Motor neuron (in vitro differentiated cells): Measurements from ENCODE around the gene RAC2. TPM values are rescaled to one million over a fixed set of nuclear protein-coding genes. Genes with fewer than 3 reads are reported as not detected.
"Not testable (repeated sequence)": the region's sequence is repeated elsewhere in the genome, so short reads cannot be mapped to it uniquely, and the experiment has no call there.

Source experiments
- ATAC-seq, 8 experiments: fragments of 200-7000 bp; cut with Tn5 transposase; replicated peaks in 6 of 8; 2 replicates each; pipeline ENCODE4 v1.8.0; 2021; ENCODE audit warnings: mild to moderate bottlenecking in 8 of 8, moderate library complexity in 8 of 8
- H3K27ac ChIP-seq, 2 donors: fragments of 250-450 bp; sonication (Bioruptor Pico); 2 replicates each; pipeline ENCODE4 v1.9.0; 2021; ENCODE audit warnings: antibody characterized with exemption in 2 of 2, mild to moderate bottlenecking in 2 of 2, moderate library complexity in 1 of 2
- H3K4me1 ChIP-seq, 2 donors: fragments of 250-450 bp; sonication (Bioruptor Pico); replicated peaks in 1 of 2; 2 replicates each; pipeline ENCODE4 v1.6.1; 2021; ENCODE audit warnings: antibody characterized with exemption in 2 of 2, mild to moderate bottlenecking in 2 of 2, moderate library complexity in 1 of 2
- H3K4me3 ChIP-seq, 5 donors: fragments of 250-450 bp; sonication (Bioruptor Pico); 2 replicates each; pipeline ENCODE4 v1.9.0; 2021; ENCODE audit warnings: antibody characterized with exemption in 5 of 5, mild to moderate bottlenecking in 5 of 5, moderate library complexity in 4 of 5
- WGBS, 10 experiments: fragments of 450-650 bp; shearing (Covaris generic); methylation state at CpG; one replicate each; pipeline ENCODE4 v1.0.0; 2022; 5-methylcytosine and 5-hydroxymethylcytosine counted together
- in situ Hi-C, 9 experiments: fragments of 400-800 bp; cut with MboI; loops; one replicate each; pipeline ENCODE4 v1.15.0; 2021; ENCODE audit warnings: low sequenced_read_pairs in 9 of 9, low pct_unique_long_range_greater_than_20kb in 2 of 9; ENCODE audit not compliant: unreplicated experiment in 9 of 9
- total RNA-seq, 8 experiments: library from RNA; unstranded; fragments of 300-600 nt; gene quantifications; 2 replicates each; pipeline versions ENCODE4 v1.2.3 to v1.2.4, GENCODE V29; 2022

RAC2 gene
- total RNA-seq, 8 experiments from 2014 or later: 0.33 to 94.3 (median 3.1) TPM; not detected in 1

GRCh38 chr22:37205046-37205445 is 39.0 kb downstream of the RAC2 start:
- ATAC-seq: no peak
- WGBS, 10 experiments: 0 to 77% (median 57%) methylated on average over 1 to 3 of the region's 5 CpGs; no CpG with 5 or more reads in 6 of the 10 experiments

DNA sequence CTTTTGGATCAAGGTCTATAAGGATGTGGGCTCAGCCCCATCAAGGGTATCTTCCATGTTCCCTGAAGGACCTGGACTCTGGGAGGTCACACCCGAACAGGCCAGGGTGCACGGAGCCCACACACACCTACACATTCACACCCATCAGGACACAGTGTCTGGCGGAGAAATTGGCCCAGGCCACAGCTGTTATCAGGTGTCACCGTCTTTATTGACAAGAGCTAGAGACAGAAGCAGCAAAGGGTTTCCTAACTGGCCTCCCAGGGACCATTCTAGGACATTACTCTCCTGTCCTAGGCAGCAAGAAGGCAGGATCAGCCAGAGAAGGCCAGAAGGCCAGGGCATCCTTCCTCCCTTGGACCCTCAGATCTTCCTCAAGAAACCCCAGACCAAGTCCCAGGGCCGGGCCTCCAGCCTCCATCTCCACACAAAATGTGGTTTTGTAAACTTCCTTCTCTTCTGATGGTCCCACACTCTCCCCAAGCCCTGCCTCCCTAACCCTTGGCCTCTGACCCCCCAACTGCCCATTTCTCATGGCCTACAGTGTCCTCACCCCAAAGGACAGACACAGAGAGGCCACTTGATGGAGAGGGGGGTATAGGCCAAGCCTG is 39.9 kb downstream of the RAC2 start:
- in situ Hi-C loops: no loop called here
- WGBS, 10 experiments: 60 to 100% (median 77%) methylated on average over 1 to 3 of the region's 5 CpGs; no CpG with 5 or more reads in 4 of the 10 experiments
- Histone ChIP-seq H3K27ac (no peak overlapping the region), H3K4me1 (peaks cover 18 to 20% of the 10 kb centered on the region in 2 donors), H3K4me3 (no peak overlapping the region)
- ATAC-seq: no peak

More at GRCh38 chr22:37205046-37205445, 39.0 kb downstream of the RAC2 start:
- Histone ChIP-seq H3K4me1 (peaks cover 17 to 20% of the 10 kb centered on the region in 2 donors), H3K4me3 (no peak overlapping the region), H3K27ac (no peak overlapping the region)
- in situ Hi-C loops: no loop called here

GRCh38 chr22:37203354-37204044 is 40.6 kb downstream of the RAC2 start:
- in situ Hi-C loops: no loop called here

DNA sequence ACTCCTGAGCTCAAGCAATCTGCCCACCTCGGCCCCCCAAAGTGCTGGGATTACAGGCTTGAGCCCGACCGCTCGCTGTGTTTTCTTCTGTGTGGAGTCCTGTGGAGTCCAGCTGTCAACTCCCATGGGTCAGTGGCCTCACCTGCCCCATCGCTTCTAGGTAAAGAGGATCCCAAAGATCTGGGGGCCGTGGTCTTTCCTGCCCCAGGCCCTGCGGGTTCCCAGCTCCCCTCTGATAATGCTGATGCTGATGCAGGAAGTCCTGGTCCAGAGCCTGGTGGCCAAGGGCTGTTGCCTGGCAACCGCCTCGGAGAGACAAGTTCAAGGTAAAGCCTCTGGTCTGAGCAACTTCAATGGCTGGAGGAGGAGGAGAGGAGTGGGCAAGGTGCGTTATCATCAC is 41.4 kb downstream of the RAC2 start:
- peaks cover 11 to 16% of the 10 kb centered on the region in 2 donors for H3K4me1 ChIP-seq
- no peak overlapping the region for H3K27ac ChIP-seq
- no peak for ATAC-seq
- no peak overlapping the region for H3K4me3 ChIP-seq
- in situ Hi-C loops: no loop called here
- 50 to 94% (median 80%) methylated on average over 1 to 4 of the region's 10 CpGs; no CpG with 5 or more reads in 3 of the 10 experiments for WGBS, 10 experiments

More at GRCh38 chr22:37203354-37204044, 40.6 kb downstream of the RAC2 start:
- 0 to 100% (median 92%) methylated on average over 1 to 5 of the region's 16 CpGs; no CpG with 5 or more reads in 5 of the 10 experiments for WGBS, 10 experiments
- peaks cover 11 to 13% of the 10 kb centered on the region in 2 donors for H3K4me1 ChIP-seq
- H3K4me3 ChIP-seq: no peak overlapping the region
- H3K27ac ChIP-seq: no peak overlapping the region
- ATAC-seq: no peak

DNA sequence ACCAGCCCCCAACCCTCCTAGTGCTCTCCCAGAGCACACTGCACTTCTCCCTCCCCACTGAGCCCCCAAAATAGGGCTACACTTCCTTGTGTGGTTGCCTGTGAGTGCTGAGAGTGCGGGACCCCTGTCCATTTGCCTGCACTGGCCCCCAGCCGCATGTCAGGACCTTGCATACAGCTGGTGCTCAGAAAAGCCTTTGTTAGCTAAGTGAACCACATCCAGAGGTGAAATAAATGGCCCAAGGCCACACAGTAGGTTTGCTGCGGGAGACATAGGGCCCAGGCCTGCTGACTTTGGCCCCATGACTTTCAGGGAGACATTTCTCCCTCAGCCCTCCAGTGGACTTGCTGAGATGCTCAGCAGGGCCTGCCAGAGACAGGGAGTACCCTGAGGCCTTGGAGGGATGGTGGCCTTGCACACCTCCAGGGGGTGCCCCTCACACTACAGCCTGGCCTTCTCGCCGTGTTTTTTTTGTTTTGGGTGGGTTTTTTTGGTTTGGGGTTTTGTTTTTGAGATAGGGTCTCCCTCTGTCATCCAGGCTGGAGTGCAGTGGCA is 42.0 kb downstream of the RAC2 start:
- in situ Hi-C loops: no loop called here
- ATAC-seq: no peak
- 60 to 100% (median 90%) methylated on average over 1 of the region's 5 CpGs; no CpG with 5 or more reads in 4 of the 10 experiments for WGBS, 10 experiments
- H3K4me3 ChIP-seq: no peak overlapping the region
- H3K4me1 ChIP-seq: peaks cover 11 to 22% of the 10 kb centered on the region in 2 donors
- H3K27ac ChIP-seq: no peak overlapping the region

- H3K4me3 ChIP-seq, ATAC-seq, in situ Hi-C loops, H3K27ac ChIP-seq: not testable (repeated sequence)
- H3K4me1 ChIP-seq: peaks cover 11 to 24% of the 10 kb centered on the region in 2 donors
- WGBS, 10 experiments: 57 to 100% (median 90%) methylated on average over 1 to 3 of the region's 6 CpGs; no CpG with 5 or more reads in 6 of the 10 experiments
These were observed 42.6 kb downstream of the RAC2 start for GRCh38 chr22:37201443-37201820.

DNA sequence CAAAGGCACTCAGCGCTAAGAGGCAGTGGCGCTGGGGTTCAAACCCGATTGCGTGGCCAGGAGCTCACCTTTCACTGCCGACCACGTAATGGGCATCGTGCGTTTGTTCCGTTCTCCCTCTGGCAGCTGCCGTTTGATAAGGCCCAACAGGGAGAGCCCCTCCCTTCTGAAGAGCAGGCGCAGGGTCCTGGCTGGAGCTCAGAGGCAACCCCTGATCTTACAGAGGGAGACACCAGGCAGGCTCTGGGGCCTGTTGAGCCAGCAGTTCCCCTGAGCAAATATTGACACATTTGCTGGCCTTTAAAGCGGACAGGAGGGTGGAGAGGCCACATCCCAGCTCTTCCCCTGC is 44.3 kb downstream of the RAC2 start:
- peaks cover 11 to 24% of the 10 kb centered on the region in 2 donors for H3K4me1 ChIP-seq
- in situ Hi-C loops: no loop called here
- ATAC-seq: peak in 1 of 8 experiments; percentile 6
- H3K27ac ChIP-seq: no peak overlapping the region
- no peak overlapping the region for H3K4me3 ChIP-seq
- WGBS, 10 experiments: 18 to 100% (median 50%) methylated on average over 1 to 10 of the region's 12 CpGs; no CpG with 5 or more reads in 5 of the 10 experiments

GRCh38 chr22:37199103-37199759 is 44.8 kb downstream of the RAC2 start:
- WGBS, 10 experiments: 0% methylated on average over 1 to 3 of the region's 58 CpGs; no CpG with 5 or more reads in 7 of the 10 experiments
- peaks cover 11 to 24% of the 10 kb centered on the region in 2 donors for H3K4me1 ChIP-seq
- peak; percentile 72 to 97 (median 96) for ATAC-seq
- H3K27ac ChIP-seq: peak overlapping the region; percentile 87 to 89
- peak overlapping the region; percentile 41 to 56 (median 53) for H3K4me3 ChIP-seq
- in situ Hi-C loops: no loop called here

- H3K27ac ChIP-seq: peak overlapping the region; percentile 87 to 89
These were observed 45.6 kb downstream of the RAC2 start for GRCh38 chr22:37198258-37199102.

DNA sequence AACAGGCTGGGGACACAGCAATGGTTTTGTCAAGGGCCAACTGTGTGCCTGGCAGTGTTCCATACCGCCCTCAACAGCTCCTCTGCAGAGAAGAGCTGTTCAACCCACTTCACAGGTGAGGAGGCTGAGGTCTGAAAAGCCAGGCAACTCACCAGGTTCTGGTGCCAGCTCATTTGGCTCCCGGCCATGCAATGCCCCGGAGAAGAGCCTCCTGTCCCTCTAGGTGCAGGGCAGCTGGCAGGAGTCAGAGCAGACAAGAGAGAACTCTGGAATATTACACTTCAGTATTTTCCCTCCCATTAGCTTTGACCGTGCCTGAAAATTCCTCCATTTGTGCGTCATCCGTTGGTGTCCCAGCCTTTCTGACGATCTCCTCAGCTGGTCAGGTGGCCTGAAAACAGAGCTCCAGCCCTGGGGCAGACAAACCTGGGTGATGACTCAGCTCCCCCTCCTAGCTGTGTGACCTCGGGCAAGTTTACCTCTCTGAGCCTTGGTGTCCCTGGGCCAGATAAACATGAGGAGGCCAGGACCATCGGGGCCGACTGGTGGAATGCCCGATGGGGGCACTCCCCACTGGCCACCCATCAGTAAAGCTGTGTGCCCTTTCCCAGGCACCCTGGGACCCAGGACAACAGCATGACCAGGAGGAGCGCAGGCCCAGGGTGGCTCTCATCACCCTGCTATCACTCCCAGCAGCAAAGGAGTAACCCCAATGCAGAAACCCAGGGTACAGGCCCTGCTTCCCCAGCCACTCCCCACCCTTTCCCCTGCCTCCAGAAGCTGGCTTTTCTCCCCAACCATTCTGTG is 46.4 kb downstream of the RAC2 start:
- ATAC-seq: peak in 3 of 8 experiments; percentile 2 to 34 (median 27)
- Histone ChIP-seq H3K4me1 (peaks cover 5 to 19% of the 10 kb centered on the region in 2 donors), H3K27ac (peak overlapping the region; percentile 87 to 89), H3K4me3 (peak overlapping the region; percentile 41 to 56 (median 53))
- in situ Hi-C loops: no loop called here
- 0 to 83% (median 65%) methylated on average over 4 to 9 of the region's 12 CpGs; no CpG with 5 or more reads in 5 of the 10 experiments for WGBS, 10 experiments

More at GRCh38 chr22:37198258-37199102, 45.6 kb downstream of the RAC2 start:
- peak; percentile 7 to 32 (median 17) for ATAC-seq
- 0 to 80% (median 7%) methylated on average over 1 to 11 of the region's 51 CpGs; no CpG with 5 or more reads in 5 of the 10 experiments for WGBS, 10 experiments
- H3K4me1 ChIP-seq: peaks cover 11 to 24% of the 10 kb centered on the region in 2 donors
- H3K4me3 ChIP-seq: peak overlapping the region; percentile 41 to 56 (median 53)
- in situ Hi-C loops: no loop called here

DNA sequence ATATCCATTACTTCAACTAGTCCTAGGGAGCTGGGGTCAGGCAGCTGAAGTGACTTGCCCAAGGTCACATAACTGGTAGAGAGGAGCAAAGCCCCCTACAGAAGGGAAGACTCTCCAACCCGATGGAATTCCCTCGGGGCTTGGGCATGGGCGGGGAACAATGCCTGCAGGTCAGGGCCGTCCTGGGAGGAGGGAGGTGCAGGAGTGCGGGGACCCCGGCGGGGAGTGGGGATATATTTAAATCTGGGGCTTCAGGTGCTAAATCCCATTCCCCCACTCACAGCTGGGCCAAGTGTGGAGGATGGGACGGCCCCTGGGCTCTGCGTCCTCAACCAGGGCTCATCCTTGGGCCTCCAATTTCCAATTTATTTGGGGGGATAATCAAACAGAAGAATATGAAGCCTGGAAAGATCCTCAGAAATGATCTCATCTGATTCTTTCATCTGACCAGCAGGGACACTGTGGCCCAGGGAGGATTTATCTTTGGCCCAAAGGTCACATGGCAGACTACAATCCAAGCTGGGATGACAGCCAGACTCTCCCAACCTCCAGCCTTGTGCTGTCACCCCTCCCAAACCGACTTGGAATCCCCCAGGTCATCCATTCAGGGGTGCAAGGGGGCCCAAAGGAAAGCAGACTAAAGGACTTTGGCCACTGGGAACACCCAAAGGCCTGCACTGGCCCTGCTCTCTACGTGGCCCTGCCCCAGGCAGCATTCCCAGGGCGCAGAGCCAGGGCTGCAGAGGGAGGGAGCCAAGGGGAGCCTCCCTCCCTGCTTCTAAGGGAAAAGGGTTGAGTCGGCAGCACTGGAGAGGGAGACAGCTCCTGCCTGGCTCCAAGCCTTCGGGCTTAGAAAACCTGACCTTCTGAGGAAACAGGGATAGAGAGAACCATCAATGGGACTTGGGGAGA is 47.3 kb downstream of the RAC2 start:
- peak in 3 of 8 experiments; percentile 42 to 62 (median 57) for ATAC-seq
- Histone ChIP-seq H3K27ac (peak overlapping the region in 1 of 2 donors; percentile 40), H3K4me1 (peaks cover 4 to 17% of the 10 kb centered on the region in 2 donors), H3K4me3 (no peak overlapping the region)
- WGBS, 10 experiments: 0 to 100% (median 38%) methylated on average over 1 to 7 of the region's 14 CpGs; no CpG with 5 or more reads in 3 of the 10 experiments
- in situ Hi-C loops: no loop called here
